ENCODE measurements around the gene MACROD1.

MACROD1 gene

DNA sequence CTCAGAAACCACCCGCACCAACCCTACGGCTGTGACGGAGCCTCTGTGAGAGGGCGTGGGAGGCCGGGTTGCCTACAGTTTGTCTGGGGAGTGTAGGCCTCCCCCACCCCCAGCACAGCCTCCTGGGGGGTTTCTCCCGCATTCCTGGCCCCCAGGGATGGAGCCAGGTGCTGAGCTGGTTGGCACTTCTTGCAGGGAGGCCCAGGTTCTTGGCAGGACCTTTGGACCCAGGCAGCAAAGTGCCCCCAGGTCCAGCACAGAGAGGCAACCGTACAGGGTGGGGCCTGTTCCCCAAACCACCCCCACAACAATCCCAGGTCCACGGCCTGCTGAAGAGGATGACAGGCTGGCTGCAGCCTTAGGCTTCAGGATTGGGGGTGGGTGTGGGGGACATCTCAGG lies 36.5 kb downstream of the MACROD1 start:
- no peak for DNase-seq (ENCODE audit: low read depth)
- TF ChIP-seq, protein P1, sequence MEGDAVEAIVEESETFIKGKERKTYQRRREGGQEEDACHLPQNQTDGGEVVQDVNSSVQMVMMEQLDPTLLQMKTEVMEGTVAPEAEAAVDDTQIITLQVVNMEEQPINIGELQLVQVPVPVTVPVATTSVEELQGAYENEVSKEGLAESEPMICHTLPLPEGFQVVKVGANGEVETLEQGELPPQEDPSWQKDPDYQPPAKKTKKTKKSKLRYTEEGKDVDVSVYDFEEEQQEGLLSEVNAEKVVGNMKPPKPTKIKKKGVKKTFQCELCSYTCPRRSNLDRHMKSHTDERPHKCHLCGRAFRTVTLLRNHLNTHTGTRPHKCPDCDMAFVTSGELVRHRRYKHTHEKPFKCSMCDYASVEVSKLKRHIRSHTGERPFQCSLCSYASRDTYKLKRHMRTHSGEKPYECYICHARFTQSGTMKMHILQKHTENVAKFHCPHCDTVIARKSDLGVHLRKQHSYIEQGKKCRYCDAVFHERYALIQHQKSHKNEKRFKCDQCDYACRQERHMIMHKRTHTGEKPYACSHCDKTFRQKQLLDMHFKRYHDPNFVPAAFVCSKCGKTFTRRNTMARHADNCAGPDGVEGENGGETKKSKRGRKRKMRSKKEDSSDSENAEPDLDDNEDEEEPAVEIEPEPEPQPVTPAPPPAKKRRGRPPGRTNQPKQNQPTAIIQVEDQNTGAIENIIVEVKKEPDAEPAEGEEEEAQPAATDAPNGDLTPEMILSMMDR (IDR thresholded peaks at IDR 0.05; ENCODE audit: low read length, missing control alignments) = no peak
- H3K4me3 ChIP-seq (replicated peaks; ENCODE audit: low read depth, low read length) = no peak overlapping the region

DNA sequence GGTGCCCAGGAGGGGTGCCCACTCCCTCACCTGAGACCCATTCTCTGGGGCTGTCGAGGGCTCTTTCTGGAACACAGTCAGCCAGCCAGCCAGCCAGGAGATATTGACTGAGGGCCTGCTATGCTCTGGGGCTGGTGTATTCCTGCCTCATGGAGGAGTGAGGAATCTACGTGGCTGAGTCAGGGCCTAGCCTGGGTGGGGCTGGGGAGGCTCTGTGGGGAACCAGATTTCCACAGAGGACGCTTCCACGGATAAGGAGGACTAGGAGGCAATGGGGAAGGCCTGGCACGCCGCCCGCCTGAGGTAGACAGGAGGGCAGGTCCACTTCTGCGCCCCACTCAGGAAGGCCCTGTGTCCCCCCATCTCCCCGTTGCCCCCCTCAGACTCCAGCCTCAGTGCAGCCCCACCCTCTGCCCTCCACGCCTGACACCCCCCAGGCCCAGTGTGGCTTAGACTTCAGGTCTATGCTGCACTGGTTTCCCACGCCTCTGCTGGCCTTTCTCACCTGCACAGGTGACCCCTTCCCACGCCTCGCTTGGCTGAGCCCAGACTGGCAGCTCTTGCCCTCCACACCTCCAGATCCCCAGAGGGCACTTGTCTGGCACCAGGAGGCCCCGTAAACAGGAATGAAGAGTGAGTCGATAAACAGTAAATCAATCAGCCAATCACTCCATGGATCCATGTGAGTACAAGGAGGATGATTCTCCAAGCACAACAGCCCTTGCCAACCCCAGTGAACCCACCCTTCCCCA lies 37.5 kb downstream of the MACROD1 start:
- H3K4me3 ChIP-seq (replicated peaks; ENCODE audit: low read depth, low read length) = no peak overlapping the region
- no peak for DNase-seq (ENCODE audit: low read depth)
- TF ChIP-seq, protein P1 (IDR thresholded peaks at IDR 0.05; ENCODE audit: low read length, missing control alignments) = no peak

DNA sequence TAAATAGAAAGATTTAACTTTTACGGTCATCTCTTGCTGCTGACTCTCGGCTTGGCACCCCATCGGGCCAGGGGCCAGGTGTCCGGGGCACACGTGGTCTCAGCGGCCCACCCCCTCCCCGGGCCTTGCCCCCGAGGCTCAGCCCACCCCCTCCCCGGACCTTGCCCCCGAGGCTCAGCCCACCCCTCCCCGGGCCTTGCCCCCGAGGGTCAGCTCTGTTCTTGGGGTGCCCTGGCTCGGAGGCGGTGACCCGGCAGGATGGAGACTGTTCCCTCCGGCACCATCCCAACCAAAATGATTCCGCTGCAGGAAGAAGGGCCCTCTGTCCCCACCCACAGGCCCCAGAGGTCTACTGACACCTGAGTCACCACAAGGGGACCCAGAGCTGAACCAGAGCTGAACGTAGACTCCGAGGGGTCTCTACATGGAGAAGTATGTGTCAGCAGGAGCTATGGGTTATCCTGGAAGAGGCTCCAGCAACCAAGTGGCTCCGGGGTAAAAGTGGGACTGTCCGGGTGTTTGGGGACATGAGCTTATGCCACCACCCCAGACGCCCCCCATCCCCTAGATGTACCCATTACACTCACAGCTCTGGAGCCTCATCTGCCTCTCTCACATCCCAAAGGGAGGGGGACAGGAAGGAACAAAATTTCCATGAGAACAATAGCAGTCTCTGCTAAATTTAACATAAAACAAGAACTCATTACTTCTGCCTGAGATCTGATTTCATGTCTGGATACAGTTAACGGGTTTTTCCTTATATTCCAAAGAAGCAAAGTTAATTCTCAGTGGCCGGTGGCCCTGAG lies 38.4 kb downstream of the MACROD1 start:
- no peak for DNase-seq (ENCODE audit: low read depth)
- no peak overlapping the region for H3K4me3 ChIP-seq (replicated peaks; ENCODE audit: low read depth, low read length)
- TF ChIP-seq, protein P1 (IDR thresholded peaks at IDR 0.05; ENCODE audit: low read length, missing control alignments) = no peak

DNA sequence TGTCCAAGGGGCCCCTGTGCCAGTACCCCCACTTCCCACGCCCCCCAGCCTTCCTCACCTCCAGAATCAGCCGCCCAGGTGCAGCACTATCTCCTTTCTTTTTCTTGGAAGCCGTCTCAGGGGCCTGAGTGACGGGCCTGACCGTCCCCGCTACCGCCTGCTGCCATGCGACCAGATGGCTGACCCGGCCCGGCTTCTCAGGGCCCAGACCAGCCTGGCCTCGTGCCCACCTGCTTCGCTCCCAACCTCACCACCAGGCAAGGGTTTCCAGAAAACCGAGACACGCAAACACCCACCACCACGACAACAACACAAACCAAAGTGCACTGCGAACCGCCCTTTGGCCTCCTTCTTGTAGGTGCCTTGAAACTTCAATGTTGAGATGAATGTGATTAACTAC lies 39.1 kb downstream of the MACROD1 start:
- DNase-seq (ENCODE audit: low read depth) = no peak
- no peak overlapping the region for H3K4me3 ChIP-seq (replicated peaks; ENCODE audit: low read depth, low read length)
- TF ChIP-seq, protein P1 (IDR thresholded peaks at IDR 0.05; ENCODE audit: low read length, missing control alignments) = no peak

DNA sequence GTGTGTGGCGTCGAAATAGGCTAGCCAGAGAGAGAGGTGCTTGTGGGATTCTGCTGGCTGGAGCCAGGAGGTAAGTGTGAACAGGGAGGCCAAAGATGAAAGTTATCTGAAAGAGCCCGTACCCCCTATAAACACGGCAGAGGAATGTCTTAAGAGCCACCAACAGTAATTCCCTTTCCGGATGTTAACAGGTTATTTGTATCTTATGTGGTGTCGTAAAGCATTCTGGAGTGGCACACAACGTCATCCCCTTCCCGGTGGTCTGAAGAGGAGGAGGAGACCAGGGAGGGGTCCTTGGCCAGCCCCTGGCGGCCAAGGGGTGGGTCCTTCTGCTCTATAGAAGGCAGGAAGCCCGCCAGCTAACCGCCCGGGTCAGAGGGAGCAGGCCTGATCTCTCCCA lies 39.5 kb downstream of the MACROD1 start:
- no peak overlapping the region for H3K4me3 ChIP-seq (replicated peaks; ENCODE audit: low read depth, low read length)
- TF ChIP-seq, protein P1 (IDR thresholded peaks at IDR 0.05; ENCODE audit: low read length, missing control alignments) = no peak
- no peak for DNase-seq (ENCODE audit: low read depth)

DNA sequence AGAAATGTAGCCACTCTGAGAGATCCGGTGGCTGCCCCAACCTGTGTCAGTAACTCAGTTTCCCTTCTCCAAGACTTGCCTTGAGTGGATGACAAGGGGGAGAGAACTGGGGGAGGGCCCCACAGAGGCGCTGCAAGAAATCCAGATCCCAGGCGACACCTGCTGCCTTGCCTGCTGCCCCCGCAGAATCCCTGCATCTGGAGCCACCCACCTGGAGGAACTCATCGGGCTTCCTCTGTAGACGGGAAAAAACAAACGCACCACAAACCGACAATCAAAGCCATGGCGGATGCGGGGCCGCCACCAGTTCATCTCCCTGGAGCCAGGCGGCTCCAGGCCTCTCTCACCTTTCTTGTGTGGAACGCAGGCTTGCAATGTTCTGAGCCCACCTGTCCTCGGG lies 40.2 kb downstream of the MACROD1 start:
- TF ChIP-seq, protein P1 (IDR thresholded peaks at IDR 0.05; ENCODE audit: low read length, missing control alignments) = no peak
- no peak for DNase-seq (ENCODE audit: low read depth)

More for the DNA sequence above, 40.2 kb downstream of the MACROD1 start:
- H3K4me3 ChIP-seq (replicated peaks; ENCODE audit: low read depth, low read length) = no peak overlapping the region

All from fibroblast of pulmonary artery (primary cell).